Endothelial cell of umbilical vein (primary cell): ENCODE data around the gene GDA. TPM values are rescaled to one million over a fixed set of nuclear protein-coding genes. Genes with fewer than 3 reads are reported as not detected.

Experiments used
- BruUV-seq: library from RNA; stranded (reverse); fragments of 400-500 nt; replicated peaks from 2 replicates; lab custom pipeline; 2021; lab: Mats Ljungman, UMichigan
- CTCF ChIA-PET: fragments of 300-600, 350-600 bp; sonication (Branson Sonifier 250); formaldehyde crosslinking; loops from one replicate; lab custom pipeline; 2021; ENCODE audit warnings: antibody characterized with exemption, inconsistent platforms; lab: Charles Lee
- POLR2A ChIA-PET: fragments of 300-600, 350-600 bp; sonication (Branson Sonifier 250); formaldehyde crosslinking; loops from one replicate; lab custom pipeline; 2021; ENCODE audit warnings: antibody characterized with exemption, inconsistent platforms; lab: Charles Lee
- DNase-seq: peaks from one replicate; pipeline ENCODE4 v3.0.0-alpha.2; 2011; ENCODE audit warnings: low read depth, low spot score
- FAIRE-seq: peaks from 2 replicates; lab custom pipeline; 2011; peaks lifted over from hg19 to GRCh38; lab: Jason Lieb, UNC
- H2AFZ ChIP-seq: 2 replicates; pipeline ENCODE4 v1.6.0; 2012; ENCODE audit warnings: low read depth, low read length, control low read depth, inconsistent platforms
- H3K27ac ChIP-seq: 2 replicates; pipeline ENCODE4 v1.5.1; 2011; ENCODE audit warnings: low read depth, mild to moderate bottlenecking, control low read depth, low read length, moderate library complexity; ENCODE audit not compliant: insufficient read depth
- H3K27me3 ChIP-seq, 2 experiments: 2 replicates each; pipeline versions ENCODE4 v1.6.0 to v1.6.1; 2011; ENCODE audit warnings: low read length in 2 of 2, mixed read lengths in 1 of 2; ENCODE audit not compliant: control insufficient read depth in 2 of 2, insufficient read depth in 2 of 2
- H3K36me3 ChIP-seq, 2 experiments: 2 replicates in 1 of 2; 3 replicates in 1 of 2; pipeline ENCODE4 v1.5.1; 2011; ENCODE audit warnings: low read length in 2 of 2, mild to moderate bottlenecking in 1 of 2, moderate library complexity in 1 of 2; ENCODE audit not compliant: control insufficient read depth in 2 of 2, insufficient read depth in 2 of 2; ENCODE audit errors: extremely low read depth in 1 of 2
- H3K4me1 ChIP-seq: 3 replicates; pipeline ENCODE4 v1.5.1; 2011; ENCODE audit warnings: mild to moderate bottlenecking, low read length; ENCODE audit not compliant: control insufficient read depth, insufficient read depth; ENCODE audit errors: extremely low read depth
- H3K4me2 ChIP-seq: 2 replicates; pipeline ENCODE4 v1.6.1; 2011; ENCODE audit warnings: low read length, control low read depth, mixed read lengths; ENCODE audit not compliant: insufficient read depth
- H3K4me3 ChIP-seq, 3 experiments: fragments of 200-600 bp in 1 of 3; sonication (generic), shearing (Covaris generic) in 1 of 3; replicated peaks in 1 of 3; 2 replicates each; pipeline ENCODE4 v1.5.1; 2011 to 2016; ENCODE audit warnings: control low read depth in 3 of 3, low read length in 3 of 3, mild to moderate bottlenecking in 2 of 3, inconsistent platforms in 1 of 3, low read depth in 1 of 3, moderate library complexity in 1 of 3; ENCODE audit not compliant: insufficient read depth in 1 of 3
- H3K79me2 ChIP-seq: 2 replicates; pipeline ENCODE4 v1.6.0; 2012; ENCODE audit warnings: low read length, inconsistent platforms; ENCODE audit not compliant: control insufficient read depth, insufficient read depth
- H3K9ac ChIP-seq: replicated peaks from 2 replicates; pipeline ENCODE3; 2011; ENCODE audit warnings: low read length, control low read depth; ENCODE audit not compliant: insufficient read depth; ENCODE audit errors: extremely low read depth
- H3K9me1 ChIP-seq: replicated peaks from 3 replicates; pipeline ENCODE4 v1.6.0; 2011; ENCODE audit warnings: mild to moderate bottlenecking, low read length; ENCODE audit not compliant: control insufficient read depth, insufficient read depth; ENCODE audit errors: extremely low read depth
- H3K9me3 ChIP-seq: replicated peaks from 2 replicates; pipeline ENCODE4 v1.5.1; 2012; ENCODE audit warnings: low read length, inconsistent platforms; ENCODE audit not compliant: control insufficient read depth, insufficient read depth
- H4K20me1 ChIP-seq: replicated peaks from 2 replicates; pipeline ENCODE3; 2011; ENCODE audit warnings: mild to moderate bottlenecking, low read length; ENCODE audit not compliant: control insufficient read depth, insufficient read depth; ENCODE audit errors: extremely low read depth
- FOS ChIP-seq: IDR thresholded peaks from 2 replicates; pipeline ENCODE4 v1.6.1; 2011; ENCODE audit warnings: mild to moderate bottlenecking, low read length, moderate library complexity, borderline replicate concordance; ENCODE audit not compliant: insufficient read depth
- GATA2 ChIP-seq: IDR thresholded peaks from 2 replicates; pipeline ENCODE4 v1.7.0; 2011; ENCODE audit warnings: low read depth, mild to moderate bottlenecking, moderate library complexity, mixed read lengths, low read length; ENCODE audit not compliant: insufficient read length, insufficient read depth
- JUN ChIP-seq: IDR thresholded peaks from 2 replicates; pipeline ENCODE4 v1.6.1; 2011; ENCODE audit warnings: borderline replicate concordance, low read depth; ENCODE audit not compliant: insufficient read length, insufficient read depth
- POLR2AphosphoS5 ChIP-seq: IDR thresholded peaks from 2 replicates; pipeline ENCODE4 v1.6.1; 2012; ENCODE audit warnings: low read depth, mild to moderate bottlenecking, control low read depth, low read length, moderate library complexity; ENCODE audit not compliant: insufficient read depth
- dilution Hi-C: fragments of 300-500 bp; cut with MboI; formaldehyde crosslinking; loops from one replicate; pipeline ENCODE4 v1.15.0; 2019; ENCODE audit warnings: low sequenced_read_pairs; ENCODE audit not compliant: extremely low pct_ligation_motif_present
- intact Hi-C: fragments of 100-400 bp; cut with micrococcal nuclease; formaldehyde crosslinking; loops from one replicate; pipeline ENCODE4 v1.10.0; 2022
- polyA plus RNA-seq, 4 experiments: library from polyadenylated mRNA; depleted of rRNA in 3 of 4; stranded (reverse) in 3 of 4; unstranded in 1 of 4; fragments of >200 nt; gene quantifications; 2 replicates each; pipeline versions ENCODE4 v1.2.1 to v1.2.3, GENCODE V29; 2011 to 2012; ENCODE audit warnings: missing spikeins in 1 of 4
- total RNA-seq: library from RNA; stranded (reverse); gene quantifications from 2 replicates; pipeline ENCODE4 v1.2.3, GENCODE V29; 2021

Gene GDA
- total and polyA plus RNA-seq, 2 donors (not counting 3 experiments of a cell fraction or from before 2014, with no cell fraction given) = not detected

GRCh38 chr9:72173080-72173479, 23.8 kb downstream of the GDA start:
- no peak for FAIRE-seq
- no peak overlapping the region for H3K9ac ChIP-seq
- dilution Hi-C loops (no loop called here), intact Hi-C loops (no loop called here)
- TF ChIP-seq FOS = no peak
- TF ChIP-seq GATA2 = no peak
- TF ChIP-seq POLR2AphosphoS5 = no peak
- H3K4me1 ChIP-seq = no peaks in the 10 kb centered on the region
- no peaks in the 10 kb centered on the region for H3K9me3 ChIP-seq
- no peaks in the 10 kb centered on the region for H3K79me2 ChIP-seq
- BruUV-seq = no TSS peak
- POLR2A ChIA-PET = no interaction called here
- H3K4me3 ChIP-seq = no peak overlapping the region
- no peak for DNase-seq
- H3K36me3 ChIP-seq = no peaks in the 10 kb centered on the region
- CTCF ChIA-PET = no interaction called here
- no peaks in the 10 kb centered on the region for H3K9me1 ChIP-seq
- H3K27ac ChIP-seq = no peak overlapping the region
- no peaks in the 10 kb centered on the region for H4K20me1 ChIP-seq
- no peaks in the 10 kb centered on the region for H3K27me3 ChIP-seq
- no peak overlapping the region for H3K4me2 ChIP-seq
- no peak overlapping the region for H2AFZ ChIP-seq

GRCh38 chr9:72185561-72185960, 36.3 kb downstream of the GDA start:
- no peaks in the 10 kb centered on the region for H3K27me3 ChIP-seq
- dilution Hi-C loops (no loop called here), intact Hi-C loops (no loop called here)
- POLR2A ChIA-PET = no interaction called here
- no peak overlapping the region for H3K4me2 ChIP-seq
- BruUV-seq = no TSS peak
- no peaks in the 10 kb centered on the region for H3K9me1 ChIP-seq
- H4K20me1 ChIP-seq = no peaks in the 10 kb centered on the region
- H3K4me3 ChIP-seq = no peak overlapping the region
- no peaks in the 10 kb centered on the region for H3K79me2 ChIP-seq
- DNase-seq = no peak
- no peak overlapping the region for H3K27ac ChIP-seq
- CTCF ChIA-PET = no interaction called here
- no peak for FAIRE-seq
- H3K9me3 ChIP-seq = no peaks in the 10 kb centered on the region
- no peaks in the 10 kb centered on the region for H3K36me3 ChIP-seq
- TF ChIP-seq GATA2 (no peak), FOS (no peak), JUN (no peak)
- H3K4me1 ChIP-seq = no peaks in the 10 kb centered on the region
- no peak overlapping the region for H2AFZ ChIP-seq
- H3K9ac ChIP-seq = no peak overlapping the region
